GM19351 (cell line): ENCODE measurements around the gene KIAA1671.

Experiments used
- ATAC-seq: cut with Tn5 transposase; IDR thresholded peaks from one replicate; pipeline ENCODE4 v1.9.1; 2021; ENCODE audit warnings: mild to moderate bottlenecking, moderate library complexity; ENCODE audit not compliant: unreplicated experiment

KIAA1671 gene

DNA sequence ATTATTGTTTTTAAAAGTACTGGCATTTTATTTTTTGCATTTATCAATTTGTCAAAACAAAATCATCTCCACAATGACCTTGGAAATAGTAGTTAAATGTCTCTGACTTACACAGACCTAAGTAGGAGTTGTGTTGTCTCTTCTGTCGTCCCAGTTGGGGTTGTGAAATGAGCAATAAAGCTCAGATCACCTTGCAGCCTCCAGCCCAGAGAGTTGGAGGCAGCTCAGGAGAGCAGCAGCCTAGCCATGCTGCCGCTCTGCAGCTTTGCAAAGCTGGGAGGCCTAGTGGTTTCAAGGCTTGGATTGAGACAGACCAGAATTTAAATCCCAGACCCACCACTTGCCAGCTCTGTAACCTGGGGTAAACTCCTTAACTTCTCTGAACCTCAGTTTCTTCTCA, 181.9 kb downstream of the KIAA1671 start:
- no peak for ATAC-seq

DNA sequence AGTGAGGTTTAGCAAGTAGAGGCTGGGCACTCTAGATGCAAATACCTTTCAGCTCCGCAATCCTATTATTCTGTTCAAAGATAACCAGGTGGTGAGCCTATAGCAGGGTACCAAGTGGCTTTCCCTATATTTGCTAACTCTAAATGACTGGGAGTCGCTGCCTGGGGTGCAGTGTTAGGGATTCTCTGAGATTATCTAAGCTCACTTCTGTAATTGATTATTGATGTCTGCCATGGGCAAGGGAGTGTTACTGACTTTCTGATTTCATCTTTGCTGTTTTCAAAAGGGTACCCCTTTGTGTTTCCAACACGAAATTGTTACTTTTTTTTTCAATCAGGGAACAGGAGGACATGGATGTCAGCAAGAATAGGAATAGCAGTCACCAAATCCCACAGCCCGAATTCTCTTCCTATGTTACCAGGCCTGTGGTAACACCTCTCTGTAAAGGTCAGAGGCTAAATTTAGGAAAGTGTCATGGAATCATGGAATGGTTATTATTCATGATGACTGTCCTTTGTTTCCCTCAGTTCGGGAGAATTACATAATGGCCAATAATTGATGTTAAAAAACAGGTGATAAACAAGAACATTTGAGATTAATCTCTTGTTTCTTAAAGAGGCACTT, 184.5 kb downstream of the KIAA1671 start:
- no peak for ATAC-seq

DNA sequence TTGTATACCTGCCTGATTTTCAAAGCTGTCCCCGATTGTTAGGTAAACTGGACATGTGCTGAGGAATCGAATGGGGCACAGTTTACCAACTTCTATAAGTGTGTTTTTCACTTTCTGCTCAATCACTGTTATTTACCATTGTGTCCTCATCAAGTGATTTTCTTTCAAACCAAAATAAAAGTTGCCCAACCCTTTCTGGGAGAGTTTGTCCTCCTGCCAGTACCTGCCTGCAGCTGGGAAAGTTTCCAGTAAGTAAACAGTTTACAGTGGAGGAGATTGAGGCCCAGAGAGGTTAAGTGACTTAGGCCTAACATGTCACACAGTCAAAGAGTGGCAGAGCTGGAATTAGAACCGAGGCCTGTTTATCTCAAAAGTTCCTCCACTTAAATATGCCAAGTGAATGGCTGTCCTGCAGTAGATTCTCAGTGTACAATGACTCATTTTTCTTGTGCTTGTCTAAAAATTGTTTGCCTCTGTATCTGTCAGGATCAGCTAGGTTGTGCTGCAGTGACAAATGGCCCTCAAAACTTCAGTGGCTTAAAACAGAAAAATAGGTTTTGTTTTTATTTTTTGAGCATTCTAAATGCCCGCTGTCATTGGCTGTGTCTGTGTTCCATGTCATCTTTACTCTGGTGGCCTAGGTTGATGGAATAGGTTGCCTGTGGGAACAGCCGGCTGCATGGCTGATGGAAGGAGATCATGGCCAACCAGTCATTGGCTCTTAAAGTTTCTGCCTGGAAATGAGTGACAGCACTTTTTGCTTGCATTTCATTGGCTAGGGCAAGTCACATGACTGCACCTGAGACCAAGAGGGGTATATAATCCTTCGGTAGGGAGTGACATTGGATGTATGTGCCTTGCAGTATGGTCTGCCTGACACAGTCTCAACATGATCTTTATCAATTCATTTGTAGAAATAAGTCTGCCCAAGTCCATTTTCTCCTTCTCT, 185.3 kb downstream of the KIAA1671 start:
- ATAC-seq = no peak

DNA sequence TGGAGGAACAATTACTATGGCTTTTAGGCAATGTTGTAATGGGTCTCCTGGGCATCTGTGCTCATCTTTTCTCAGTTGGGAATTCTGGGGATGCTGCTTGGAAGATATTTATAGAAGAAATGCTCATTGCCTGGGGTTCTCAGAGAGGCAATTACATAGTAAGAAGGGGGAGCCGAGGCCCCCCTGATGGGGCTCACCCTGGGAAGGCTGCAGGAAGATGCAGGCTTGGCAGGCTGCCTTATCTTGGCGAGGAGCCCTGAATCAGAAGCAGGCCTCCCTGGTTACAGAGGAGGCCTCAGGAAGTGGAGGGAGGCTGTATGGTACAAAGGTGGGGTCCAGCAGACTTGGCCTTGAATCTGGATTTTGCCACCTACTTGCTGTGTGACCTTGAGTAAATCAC, 186.5 kb downstream of the KIAA1671 start:
- ATAC-seq = no peak

DNA sequence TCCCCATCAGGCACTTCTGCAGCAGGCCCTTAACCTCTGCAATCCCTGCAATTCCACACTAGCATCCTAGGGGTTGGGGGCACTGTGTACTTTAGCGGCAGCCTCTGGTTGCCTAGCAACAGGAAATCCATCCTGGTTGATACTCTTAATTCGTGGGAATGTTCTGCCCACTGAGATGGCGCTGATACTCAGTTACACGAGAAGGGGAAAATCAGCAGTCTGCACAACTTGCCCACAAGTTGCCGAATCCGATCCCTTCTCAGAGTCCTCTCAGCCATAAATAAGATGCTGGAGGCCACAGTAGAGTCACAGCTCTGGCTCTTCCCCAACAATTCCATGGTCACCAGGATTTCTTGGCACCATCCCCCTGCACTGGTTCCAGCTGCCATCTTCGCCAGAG, 189.6 kb downstream of the KIAA1671 start:
- ATAC-seq = no peak

DNA sequence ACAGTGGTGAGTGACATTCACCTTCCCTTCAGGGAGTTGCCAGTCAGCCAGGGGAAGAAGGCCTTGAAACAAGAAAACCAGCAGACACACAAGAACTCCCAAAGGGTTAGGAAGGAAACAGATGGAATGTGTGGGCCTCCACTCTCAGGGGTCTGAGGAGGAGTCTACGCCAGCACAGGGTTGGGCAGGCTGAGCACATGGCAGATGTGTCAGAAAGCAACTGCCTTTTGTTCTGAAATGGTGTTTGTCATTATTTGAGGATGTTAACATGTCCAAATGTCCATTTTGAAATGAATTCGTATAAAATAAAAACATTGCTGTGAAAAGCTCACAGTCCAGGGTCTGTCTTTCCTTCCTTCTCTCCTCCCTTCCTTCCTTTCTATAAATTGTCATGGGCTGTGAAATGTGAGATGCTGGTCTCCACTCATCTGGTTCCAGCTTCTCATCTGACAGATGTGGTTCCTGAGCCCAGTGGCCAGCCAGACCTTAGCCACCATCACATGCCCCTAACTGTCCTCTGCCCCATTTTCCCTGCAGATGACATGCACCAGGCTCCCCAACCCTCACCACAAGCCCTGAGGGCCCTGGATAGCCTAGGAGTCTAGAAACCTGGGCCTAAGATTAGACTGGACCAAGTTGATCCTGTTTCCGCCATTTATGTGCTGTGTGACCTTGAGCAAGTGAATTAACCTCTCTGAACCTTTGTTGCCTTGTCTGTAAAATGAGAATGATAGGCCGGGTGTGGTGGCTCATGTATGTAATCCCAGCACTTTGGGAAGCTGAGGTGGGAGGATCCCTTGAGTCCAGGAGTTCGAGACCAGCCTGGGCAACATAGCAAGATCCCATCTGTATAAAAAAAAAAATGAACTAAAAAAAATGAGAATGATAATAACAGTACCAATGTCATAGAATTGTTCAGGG, 190.9 kb downstream of the KIAA1671 start:
- no peak for ATAC-seq

DNA sequence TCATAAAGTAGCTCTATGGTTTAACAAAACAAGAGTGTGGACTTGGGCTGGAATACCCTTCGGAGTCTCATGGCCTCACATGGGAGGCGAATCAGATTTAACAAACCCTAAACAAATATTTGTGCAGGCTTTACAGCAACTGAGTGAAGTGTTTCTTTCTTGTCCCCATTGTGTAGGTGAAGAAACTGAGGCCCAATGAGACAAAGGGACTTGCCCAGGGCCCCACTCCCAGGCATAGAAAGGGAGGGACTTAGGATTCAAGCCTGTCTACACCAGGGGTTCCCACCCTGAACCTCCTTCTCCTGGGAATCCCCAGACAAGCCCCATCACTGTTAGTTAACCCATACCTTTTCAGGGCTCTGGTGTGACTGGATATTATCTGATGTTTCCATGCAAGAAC, 192.0 kb downstream of the KIAA1671 start:
- no peak for ATAC-seq

DNA sequence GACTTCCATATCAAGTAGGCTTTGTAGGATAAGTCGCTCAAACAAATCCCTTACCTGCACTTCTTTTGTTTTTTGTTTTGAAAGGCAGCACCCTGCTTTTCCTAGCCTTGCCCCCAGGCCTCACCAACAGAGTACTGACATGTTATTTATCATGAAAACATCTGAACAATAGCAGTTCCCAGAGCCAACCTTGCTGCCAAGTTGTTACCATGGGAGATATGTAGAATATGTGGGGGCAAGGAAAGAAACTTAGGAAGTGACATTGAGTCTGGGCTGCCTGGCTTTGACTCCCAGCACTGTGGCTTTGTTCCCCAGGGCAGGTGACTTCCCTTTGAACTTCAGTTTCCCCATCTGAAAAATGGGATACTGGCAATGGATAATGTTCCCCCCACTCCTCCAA, 193.8 kb downstream of the KIAA1671 start:
- no peak for ATAC-seq

DNA sequence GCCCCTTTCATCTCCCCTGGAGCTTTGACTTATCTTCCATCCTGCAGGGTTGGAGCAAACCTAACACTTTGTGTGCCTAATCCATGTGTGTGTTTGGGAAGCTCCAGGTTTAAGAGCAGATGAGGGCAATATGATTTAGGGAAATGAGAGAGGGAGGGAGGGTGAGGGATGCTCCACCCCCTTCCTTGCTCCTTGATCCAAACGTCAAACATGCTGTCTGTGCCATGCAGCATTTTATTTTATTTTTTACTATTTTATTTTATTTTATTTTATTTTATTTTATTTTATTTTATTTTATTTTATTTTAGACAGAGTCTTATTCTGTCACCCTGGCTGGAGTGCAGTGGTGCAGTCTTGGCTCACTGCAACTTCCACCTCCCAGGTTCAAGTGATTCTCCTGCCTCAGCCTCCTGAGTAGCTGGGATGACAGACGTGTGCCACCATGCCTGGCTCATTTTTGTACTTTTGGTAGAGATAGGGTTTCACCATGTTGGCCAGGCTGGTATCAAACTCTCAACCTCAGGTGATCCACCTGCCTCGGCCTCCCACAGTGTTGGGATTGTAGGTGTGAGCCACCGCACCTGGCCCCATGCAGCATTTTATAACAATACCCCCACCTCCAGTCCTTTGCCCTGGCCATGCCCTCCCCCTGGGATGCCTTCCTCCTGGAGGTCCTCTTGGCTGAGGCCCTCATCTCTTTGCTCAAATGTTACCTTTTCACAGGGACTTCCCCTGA, 194.6 kb downstream of the KIAA1671 start:
- ATAC-seq = no peak

DNA sequence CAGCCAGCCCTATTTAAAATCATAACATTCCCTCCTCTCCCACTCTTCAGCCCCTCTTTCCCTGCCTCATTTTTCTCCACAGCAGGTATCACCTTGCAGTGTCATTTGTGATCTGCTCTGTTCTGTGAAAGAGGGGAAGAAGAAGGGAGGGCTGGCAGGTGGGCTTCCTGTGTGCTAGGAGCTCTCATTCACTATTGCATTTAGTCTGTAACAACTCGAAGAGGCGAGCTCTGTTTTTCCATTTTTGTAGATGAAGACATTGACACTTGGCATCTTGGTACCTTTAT, 195.1 kb downstream of the KIAA1671 start:
- ATAC-seq = no peak

DNA sequence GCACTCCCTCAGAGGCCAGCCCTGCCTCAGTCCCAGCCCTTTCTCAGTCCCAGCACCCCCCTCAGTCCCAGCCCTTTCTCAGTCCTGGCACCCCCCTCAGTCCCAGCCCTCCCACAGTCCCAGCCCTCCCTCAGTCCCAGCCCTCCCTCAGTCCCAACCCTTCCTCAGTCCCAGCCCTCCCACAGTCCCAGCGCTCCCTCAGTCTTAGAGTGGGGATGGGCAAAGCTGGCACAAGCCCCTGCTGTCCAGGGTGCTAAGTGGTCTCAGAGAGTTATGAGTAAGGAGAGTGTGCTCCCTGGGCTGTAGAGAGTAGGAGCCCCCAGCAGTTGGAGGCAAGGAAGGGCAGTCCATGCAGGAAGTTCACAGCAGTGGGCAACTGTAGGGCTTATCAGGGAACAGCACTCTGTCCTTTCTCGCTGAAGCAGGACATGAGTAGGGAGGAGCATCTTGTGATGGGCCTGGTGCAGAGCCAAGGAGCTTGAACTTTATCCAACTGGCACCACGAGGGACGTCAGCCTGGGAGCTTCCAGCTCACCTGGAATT, 195.7 kb downstream of the KIAA1671 start:
- no peak for ATAC-seq

DNA sequence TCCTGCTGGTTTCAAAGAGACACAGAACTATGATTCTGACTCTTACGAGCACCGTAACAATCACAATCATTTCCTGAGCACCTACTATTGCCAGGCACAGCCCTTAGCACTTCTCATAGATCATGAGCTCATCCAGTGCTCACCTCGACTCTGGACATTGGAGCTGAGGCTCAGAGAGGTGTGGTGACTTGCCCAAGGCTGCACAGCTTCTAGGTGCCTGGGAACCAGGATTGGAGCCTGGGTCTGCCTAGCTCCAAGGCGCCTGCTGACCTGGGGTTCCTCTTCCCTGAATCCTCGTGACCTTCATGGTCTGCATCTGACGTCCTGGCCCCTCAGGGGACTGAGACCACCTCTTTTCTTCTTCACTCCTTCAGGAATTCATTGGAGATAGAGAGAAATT, 196.5 kb downstream of the KIAA1671 start:
- no peak for ATAC-seq

DNA sequence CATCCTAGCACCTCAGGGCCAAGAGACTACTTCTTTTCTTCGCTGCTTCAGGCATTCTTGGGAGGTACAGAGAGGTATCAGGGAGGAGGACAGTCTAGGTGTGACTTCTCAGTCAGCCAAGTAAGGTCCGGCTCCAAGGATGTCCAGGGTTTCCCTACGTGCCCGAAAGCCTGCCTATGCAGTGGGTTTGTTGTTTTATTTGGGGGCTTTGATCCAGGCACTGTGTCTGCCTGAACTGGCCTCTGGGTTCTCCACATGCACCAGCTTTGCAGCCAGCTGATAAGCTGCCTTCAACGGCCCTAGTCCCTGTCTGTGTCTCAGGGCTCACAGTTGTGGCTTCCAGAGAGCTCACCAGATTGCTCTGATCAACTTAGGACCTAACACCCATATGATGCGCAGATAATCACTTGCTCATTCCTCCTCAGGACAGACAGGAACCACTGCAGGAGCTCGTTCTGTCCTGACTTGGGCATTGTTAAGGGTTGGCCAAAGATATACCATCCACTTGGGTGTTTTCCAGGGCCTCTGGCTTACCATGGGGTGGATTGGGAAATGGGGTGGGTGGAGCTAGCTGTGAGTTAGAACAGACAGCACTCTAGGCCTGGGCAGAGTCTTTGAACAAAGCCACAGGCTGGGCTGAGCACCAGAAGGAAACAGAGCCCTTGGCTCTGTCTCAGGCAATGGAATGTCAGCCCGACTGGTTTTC, 201.6 kb downstream of the KIAA1671 start:
- no peak for ATAC-seq

DNA sequence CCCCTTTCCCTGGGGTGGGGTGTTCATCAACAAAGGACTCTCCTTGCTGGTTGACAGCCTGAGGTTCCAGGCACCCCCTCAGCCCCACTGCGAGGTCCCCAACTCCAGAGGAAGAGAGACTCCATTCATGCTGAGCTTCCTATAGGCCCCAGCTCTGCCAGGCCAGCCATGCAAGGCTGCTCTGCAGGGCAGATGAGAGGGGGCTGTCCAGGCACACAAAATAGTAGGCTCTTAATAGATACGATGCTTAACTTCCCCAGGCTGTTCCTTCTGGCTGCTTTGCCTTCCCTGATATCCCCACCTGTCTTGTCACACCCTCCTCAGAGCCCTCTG, 202.1 kb downstream of the KIAA1671 start:
- ATAC-seq = no peak

DNA sequence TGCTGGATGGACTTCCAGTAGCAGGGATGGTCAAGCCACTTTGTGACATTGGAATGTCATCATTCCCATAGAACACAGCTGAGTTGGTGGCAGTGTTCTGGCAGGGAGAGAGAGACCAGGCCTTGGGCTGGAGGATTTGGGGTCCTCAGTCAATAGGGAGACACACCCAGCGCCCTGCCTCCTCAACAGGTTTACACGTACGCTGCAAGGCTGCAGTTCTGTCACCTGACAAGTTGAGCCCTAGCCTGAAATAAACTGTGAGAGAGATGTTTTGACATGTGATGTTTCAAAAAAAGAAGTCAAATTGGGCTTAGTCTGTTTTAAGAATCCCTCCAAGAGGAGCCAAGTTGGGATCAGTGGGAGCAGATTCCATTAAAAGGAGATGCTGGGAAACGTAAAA, 204.2 kb downstream of the KIAA1671 start:
- ATAC-seq = no peak

DNA sequence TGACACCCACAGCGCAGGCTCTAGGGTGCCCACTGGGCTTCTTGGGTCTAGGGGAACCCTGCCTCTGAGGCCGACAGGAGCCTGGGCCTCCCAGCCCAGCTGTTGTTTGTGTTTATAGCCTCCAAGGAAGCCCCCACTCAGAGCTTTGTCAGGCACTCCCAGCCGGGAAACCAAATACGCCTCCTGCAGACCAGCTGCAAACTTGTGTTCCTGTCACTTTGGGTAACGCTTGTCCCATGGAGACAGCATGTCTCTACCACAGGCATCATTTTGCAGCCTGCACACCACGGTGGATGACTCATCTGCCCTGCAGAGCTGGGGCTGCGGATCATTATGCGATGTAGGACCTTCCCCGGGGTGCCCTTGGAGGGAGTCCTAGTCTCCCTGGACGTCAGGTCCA, 206.5 kb downstream of the KIAA1671 start:
- no peak for ATAC-seq

DNA sequence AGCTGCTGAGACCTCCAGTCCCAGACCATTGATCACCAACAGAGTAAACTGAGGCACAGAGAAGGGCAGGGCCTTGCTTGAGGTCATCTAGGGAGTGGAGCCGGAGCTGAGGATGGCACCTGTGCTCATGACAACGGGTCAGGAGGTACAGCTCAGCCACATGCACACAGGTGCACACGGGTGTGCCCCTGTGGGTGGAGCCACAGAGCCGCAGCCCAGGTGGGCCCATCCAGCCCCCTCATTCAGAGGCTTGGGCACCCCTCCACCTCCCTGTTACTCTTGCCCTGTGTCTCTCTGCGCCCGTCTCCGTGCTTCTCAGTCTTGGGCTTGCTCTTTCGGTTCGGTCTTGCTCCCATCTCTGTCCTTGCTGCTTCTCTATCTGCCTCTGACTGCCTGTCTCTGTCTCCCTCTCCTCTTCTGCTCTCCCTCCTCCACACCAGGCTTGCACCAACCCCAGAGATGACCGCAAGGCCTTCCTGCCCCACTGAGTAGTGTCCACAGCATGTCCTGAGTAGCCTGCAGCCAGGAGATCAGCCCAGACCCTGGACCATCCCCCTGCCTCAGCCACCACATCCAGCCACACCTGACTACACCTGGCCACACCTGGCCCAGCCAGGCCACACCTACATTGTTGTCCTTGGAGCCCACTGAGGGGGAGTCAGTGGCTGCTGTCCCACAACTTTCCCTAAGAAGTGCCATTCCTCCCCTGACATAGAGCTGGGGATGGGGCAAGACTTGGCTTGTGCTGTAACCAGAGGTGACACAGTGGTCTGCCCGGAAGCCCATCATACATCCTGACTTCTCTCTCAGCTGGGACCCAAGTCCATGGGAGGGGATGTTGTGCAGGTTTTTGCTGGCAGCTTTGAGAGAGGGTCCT, 207.8 kb downstream of the KIAA1671 start:
- no peak for ATAC-seq

DNA sequence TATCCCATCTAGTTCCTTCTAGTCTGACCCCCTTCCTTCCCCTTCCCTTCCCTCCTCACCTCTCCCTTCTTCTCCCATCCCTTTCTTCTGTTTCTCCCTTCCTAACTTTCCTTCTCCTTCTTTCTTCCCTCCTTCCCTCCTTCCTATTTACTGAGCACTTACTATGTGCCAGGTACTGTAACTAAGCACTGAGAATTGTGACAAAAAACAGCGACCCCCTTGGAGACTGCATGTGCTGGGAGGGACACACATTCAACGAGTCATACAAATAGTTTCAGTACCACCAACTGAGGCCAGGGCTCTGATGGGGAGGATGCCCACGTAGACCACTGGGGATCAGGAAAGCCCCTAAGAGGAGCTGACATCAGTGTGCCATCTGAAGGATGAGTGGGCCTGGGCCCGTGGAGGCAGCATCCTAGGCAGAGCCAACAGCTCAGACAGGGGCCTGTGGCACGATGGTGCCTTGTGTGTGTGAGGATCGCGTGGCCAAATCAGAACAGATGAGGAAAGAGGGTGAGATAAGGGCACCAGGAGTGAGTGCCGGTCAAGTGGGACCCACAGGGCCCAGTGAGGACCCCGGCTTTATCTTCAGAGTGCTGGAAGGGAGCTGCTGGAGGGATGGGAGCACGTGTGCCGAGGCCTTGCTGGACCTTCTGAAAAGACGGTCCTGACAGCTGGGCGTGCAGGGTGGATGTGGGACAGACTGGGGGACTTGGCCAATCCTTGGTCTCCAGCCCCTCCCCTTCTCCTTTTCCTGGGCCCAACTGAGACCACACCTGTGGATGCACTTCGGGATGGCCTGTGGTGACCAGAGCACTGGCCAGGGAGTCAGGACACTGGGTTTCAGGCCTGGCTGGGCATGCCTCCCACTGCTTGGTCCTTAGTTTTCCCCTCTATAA, 208.8 kb downstream of the KIAA1671 start:
- no peak for ATAC-seq
